Fibroblast of mammary gland (primary cell): ENCODE data around the gene CEP89.
A peak's percentile ranks its signal among the peaks of the same experiment; 100 is the strongest.
"Not testable (repeated sequence)": the region's sequence is repeated elsewhere in the genome, so short reads cannot be mapped to it uniquely, and the experiment has no call there.

Source experiments
- DNase-seq: peaks from one replicate; pipeline ENCODE4 v3.0.0-alpha.2; 2010; ENCODE audit warnings: low read depth
- H3K4me3 ChIP-seq: 2 replicates; pipeline ENCODE4 v1.5.1; 2011; ENCODE audit warnings: low read depth, mild to moderate bottlenecking, low read length, moderate library complexity; ENCODE audit not compliant: control insufficient read depth
- CTCF ChIP-seq: conservative IDR thresholded peaks from 2 replicates; pipeline ENCODE4 v1.5.1; 2011; ENCODE audit warnings: low read depth, low read length, inconsistent platforms; ENCODE audit not compliant: control insufficient read depth, insufficient read depth

The CEP89 gene

GRCh38 chr19:32842061-32842460, 129.7 kb downstream of the CEP89 start:
- no peak for TF ChIP-seq CTCF
- H3K4me3 ChIP-seq, result no peak overlapping the region
- no peak for DNase-seq

- DNase-seq, result peak; percentile 3
- H3K4me3 ChIP-seq, result no peak overlapping the region
- TF ChIP-seq CTCF, result no peak
These were observed 134.2 kb downstream of the CEP89 start for GRCh38 chr19:32837531-32837930.

- H3K4me3 ChIP-seq, DNase-seq: not testable (repeated sequence)
These were observed 138.4 kb downstream of the CEP89 start for GRCh38 chr19:32833388-32833787.

GRCh38 chr19:32832825-32833224, 138.9 kb downstream of the CEP89 start:
- H3K4me3 ChIP-seq, result not testable (repeated sequence)

GRCh38 chr19:32832094-32832493, 139.7 kb downstream of the CEP89 start:
- H3K4me3 ChIP-seq, DNase-seq: not testable (repeated sequence)

More at GRCh38 chr19:32832825-32833224, 138.9 kb downstream of the CEP89 start:
- DNase-seq, result not testable (repeated sequence)

GRCh38 chr19:32831611-32832010, 140.1 kb downstream of the CEP89 start:
- no peak for TF ChIP-seq CTCF
- H3K4me3 ChIP-seq, result no peak overlapping the region
- DNase-seq, result no peak

GRCh38 chr19:32830231-32831014, 141.3 kb downstream of the CEP89 start:
- TF ChIP-seq CTCF, result no peak
- peak; percentile 46 for DNase-seq
- H3K4me3 ChIP-seq, result no peak overlapping the region

GRCh38 chr19:32829345-32829896, 142.3 kb downstream of the CEP89 start:
- no peak for TF ChIP-seq CTCF
- no peak overlapping the region for H3K4me3 ChIP-seq
- DNase-seq, result no peak
